GM18868 (cell line): Measurements from ENCODE around the gene PRODH2.
"Not testable (repeated sequence)": the region's sequence is repeated elsewhere in the genome, so short reads cannot be mapped to it uniquely, and the experiment has no call there.

Source experiments
- ATAC-seq: cut with Tn5 transposase; IDR thresholded peaks from one replicate; pipeline ENCODE4 v1.9.1; 2021; ENCODE audit warnings: mild to moderate bottlenecking, moderate library complexity; ENCODE audit not compliant: unreplicated experiment

PRODH2 gene

GRCh38 chr19:35843676-35844481, 31.2 kb upstream of the PRODH2 start:
- no peak for ATAC-seq

- no peak for ATAC-seq
Measured at GRCh38 chr19:35842666-35843272, 30.1 kb upstream of the PRODH2 start.

GRCh38 chr19:35841961-35842595, 29.4 kb upstream of the PRODH2 start:
- ATAC-seq: no peak

GRCh38 chr19:35836096-35836495, 23.5 kb upstream of the PRODH2 start:
- not testable (repeated sequence) for ATAC-seq

- no peak for ATAC-seq
Measured at GRCh38 chr19:35833972-35834371, 21.3 kb upstream of the PRODH2 start.

GRCh38 chr19:35832054-35832453, 19.4 kb upstream of the PRODH2 start:
- ATAC-seq: no peak

GRCh38 chr19:35830986-35831385, 18.3 kb upstream of the PRODH2 start:
- no peak for ATAC-seq

- no peak for ATAC-seq
Measured at GRCh38 chr19:35828692-35829301, 16.2 kb upstream of the PRODH2 start.

- ATAC-seq: no peak
Measured at GRCh38 chr19:35824150-35824549, 11.5 kb upstream of the PRODH2 start.

GRCh38 chr19:35822579-35822978, 9.9 kb upstream of the PRODH2 start:
- no peak for ATAC-seq

GRCh38 chr19:35818445-35818844, 5.8 kb upstream of the PRODH2 start:
- no peak for ATAC-seq

- ATAC-seq: no peak
Measured at GRCh38 chr19:35816846-35817245, 4.2 kb upstream of the PRODH2 start.

- ATAC-seq: no peak
Measured at GRCh38 chr19:35816262-35816661, 3.6 kb upstream of the PRODH2 start.

GRCh38 chr19:35813043-35813890, 622 bp upstream of the PRODH2 start:
- no peak for ATAC-seq

GRCh38 chr19:35811317-35812219, 1.1 kb downstream of the PRODH2 start:
- no peak for ATAC-seq

- no peak for ATAC-seq
Measured at GRCh38 chr19:35807633-35808032, 5.0 kb downstream of the PRODH2 start.

GRCh38 chr19:35806597-35806996, 6.0 kb downstream of the PRODH2 start:
- ATAC-seq: no peak

- ATAC-seq: no peak
Measured at GRCh38 chr19:35805526-35806102, 7.0 kb downstream of the PRODH2 start.

- no peak for ATAC-seq
Measured at GRCh38 chr19:35801828-35802227, 10.8 kb downstream of the PRODH2 start.
